Activated T-cell treated with anti-CD3 and anti-CD28 coated beads, Interleukin-2, amount 50 U/mL, for 72 hours (primary cell): Measurements from ENCODE around the gene SLIT3. TPM values are rescaled to one million over a fixed set of nuclear protein-coding genes. Genes with fewer than 3 reads are reported as not detected.

ENCODE experiments used
- ATAC-seq, 2 donors: fragments of 150-1000 bp; cut with Tn5 transposase; replicated peaks in 1 of 2; 2 replicates each; pipeline ENCODE4 v1.10.0; 2021; ENCODE audit warnings: moderate library complexity in 2 of 2, mild to moderate bottlenecking in 1 of 2
- DNase-seq, 2 donors: peaks; one replicate each; pipeline ENCODE4 v3.0.0; 2021 to 2022; ENCODE audit warnings: mixed read lengths in 1 of 2
- H3K27ac Mint-ChIP-seq: one replicate; pipeline ENCODE4 v1.8.0; 2022; ENCODE audit warnings: mild to moderate bottlenecking, moderate library complexity, mixed read lengths
- H3K27me3 Mint-ChIP-seq: one replicate; pipeline ENCODE4 v1.8.0; 2022; ENCODE audit warnings: low read depth, mixed read lengths
- H3K36me3 Mint-ChIP-seq, 2 donors: one replicate each; pipeline ENCODE4 v1.8.0; 2022; ENCODE audit warnings: mixed read lengths in 2 of 2, mild to moderate bottlenecking in 1 of 2; ENCODE audit not compliant: insufficient read depth in 2 of 2
- H3K4me1 Mint-ChIP-seq: one replicate; pipeline ENCODE4 v1.8.0; 2022; ENCODE audit warnings: low read depth, mixed read lengths
- H3K4me3 Mint-ChIP-seq, 2 donors: one replicate each; pipeline ENCODE4 v1.8.0; 2022; ENCODE audit warnings: mild to moderate bottlenecking in 2 of 2, mixed read lengths in 2 of 2, moderate library complexity in 2 of 2
- H3K9me3 Mint-ChIP-seq, 2 donors: one replicate each; pipeline ENCODE4 v1.8.0; 2022; ENCODE audit warnings: mixed read lengths in 2 of 2
- total RNA-seq, 2 donors: library from RNA; stranded (reverse); gene quantifications; one replicate each; pipeline ENCODE4 v1.2.3, GENCODE V29; 2022

The SLIT3 gene
- total RNA-seq, 2 donors from 2014 or later = 1.7 to 3.1 TPM

- H3K4me1 Mint-ChIP-seq = no peaks in the 10 kb centered on the region
- DNase-seq = no peak
- no peaks in the 10 kb centered on the region for H3K9me3 Mint-ChIP-seq
- no peaks in the 10 kb centered on the region for H3K36me3 Mint-ChIP-seq
- ATAC-seq = no peak
- no peak overlapping the region for H3K4me3 Mint-ChIP-seq
- peaks cover 17% of the 10 kb centered on the region for H3K27me3 Mint-ChIP-seq
- H3K27ac Mint-ChIP-seq = no peak overlapping the region
Observed at GRCh38 chr5:168663276-168664004, 637.5 kb downstream of the SLIT3 start.

GRCh38 chr5:168661593-168662485 lies 639.1 kb downstream of the SLIT3 start:
- ATAC-seq (no peak), DNase-seq (no peak)
- no peaks in the 10 kb centered on the region for H3K9me3 Mint-ChIP-seq
- no peak overlapping the region for H3K27ac Mint-ChIP-seq
- H3K4me3 Mint-ChIP-seq = no peak overlapping the region
- no peaks in the 10 kb centered on the region for H3K4me1 Mint-ChIP-seq
- no peaks in the 10 kb centered on the region for H3K36me3 Mint-ChIP-seq
- peaks cover 17% of the 10 kb centered on the region for H3K27me3 Mint-ChIP-seq

- DNase-seq (no peak), ATAC-seq (no peak)
- H3K4me1 Mint-ChIP-seq = no peaks in the 10 kb centered on the region
- H3K27me3 Mint-ChIP-seq = peaks cover 17% of the 10 kb centered on the region
- no peaks in the 10 kb centered on the region for H3K9me3 Mint-ChIP-seq
- no peaks in the 10 kb centered on the region for H3K36me3 Mint-ChIP-seq
- no peak overlapping the region for H3K4me3 Mint-ChIP-seq
- H3K27ac Mint-ChIP-seq = no peak overlapping the region
Observed at GRCh38 chr5:168660691-168661090, 640.2 kb downstream of the SLIT3 start.

- ATAC-seq = no peak
- Mint-ChIP-seq H3K9me3 (no peaks in the 10 kb centered on the region), H3K27ac (no peak overlapping the region), H3K27me3 (peaks cover 11% of the 10 kb centered on the region), H3K36me3 (no peaks in the 10 kb centered on the region), H3K4me3 (no peak overlapping the region), H3K4me1 (no peaks in the 10 kb centered on the region)
- DNase-seq = no peak
Observed at GRCh38 chr5:168659286-168659847, 641.6 kb downstream of the SLIT3 start.

- no peak for DNase-seq
- no peak for ATAC-seq
- H3K4me1 Mint-ChIP-seq = no peaks in the 10 kb centered on the region
- H3K27ac Mint-ChIP-seq = no peak overlapping the region
- H3K27me3 Mint-ChIP-seq = peaks cover 9% of the 10 kb centered on the region
- no peaks in the 10 kb centered on the region for H3K36me3 Mint-ChIP-seq
- no peaks in the 10 kb centered on the region for H3K9me3 Mint-ChIP-seq
- no peak overlapping the region for H3K4me3 Mint-ChIP-seq
Observed at GRCh38 chr5:168658394-168658793, 642.5 kb downstream of the SLIT3 start.

- Mint-ChIP-seq H3K9me3 (no peaks in the 10 kb centered on the region), H3K4me3 (no peak overlapping the region), H3K36me3 (no peaks in the 10 kb centered on the region), H3K27ac (no peak overlapping the region), H3K4me1 (no peaks in the 10 kb centered on the region), H3K27me3 (no peaks in the 10 kb centered on the region)
- DNase-seq (no peak), ATAC-seq (no peak)
Observed at GRCh38 chr5:168656633-168657032, 644.3 kb downstream of the SLIT3 start.

- Mint-ChIP-seq H3K4me3 (no peak overlapping the region), H3K36me3 (no peaks in the 10 kb centered on the region), H3K9me3 (no peaks in the 10 kb centered on the region), H3K27ac (no peak overlapping the region), H3K4me1 (no peaks in the 10 kb centered on the region), H3K27me3 (peaks cover 7% of the 10 kb centered on the region)
- ATAC-seq = no peak
- DNase-seq = no peak
Observed at GRCh38 chr5:168655316-168655715, 645.6 kb downstream of the SLIT3 start.

- Mint-ChIP-seq H3K9me3 (peaks cover 0 to 2% of the 10 kb centered on the region in 2 donors), H3K27ac (no peak overlapping the region), H3K27me3 (peaks cover 7% of the 10 kb centered on the region), H3K36me3 (no peaks in the 10 kb centered on the region), H3K4me1 (peaks cover 4% of the 10 kb centered on the region), H3K4me3 (no peak overlapping the region)
- ATAC-seq (no peak), DNase-seq (no peak)
Observed at GRCh38 chr5:168654211-168654721, 646.7 kb downstream of the SLIT3 start.

GRCh38 chr5:168653626-168654025 lies 647.3 kb downstream of the SLIT3 start:
- peaks cover 7% of the 10 kb centered on the region for H3K27me3 Mint-ChIP-seq
- DNase-seq = no peak
- H3K4me3 Mint-ChIP-seq = no peak overlapping the region
- peaks cover 6% of the 10 kb centered on the region for H3K4me1 Mint-ChIP-seq
- no peaks in the 10 kb centered on the region for H3K36me3 Mint-ChIP-seq
- peaks cover 0 to 3% of the 10 kb centered on the region in 2 donors for H3K9me3 Mint-ChIP-seq
- no peak for ATAC-seq
- H3K27ac Mint-ChIP-seq = no peak overlapping the region

GRCh38 chr5:168651648-168652047 lies 649.3 kb downstream of the SLIT3 start:
- H3K36me3 Mint-ChIP-seq = no peaks in the 10 kb centered on the region
- H3K27me3 Mint-ChIP-seq = peaks cover 7% of the 10 kb centered on the region
- peaks cover 0 to 3% of the 10 kb centered on the region in 2 donors for H3K9me3 Mint-ChIP-seq
- no peak overlapping the region for H3K4me3 Mint-ChIP-seq
- DNase-seq = no peak
- no peak for ATAC-seq
- peaks cover 6% of the 10 kb centered on the region for H3K4me1 Mint-ChIP-seq
- H3K27ac Mint-ChIP-seq = no peak overlapping the region

GRCh38 chr5:168649306-168649705 lies 651.6 kb downstream of the SLIT3 start:
- Mint-ChIP-seq H3K36me3 (peaks cover 2 to 3% of the 10 kb centered on the region in 2 donors), H3K4me3 (no peak overlapping the region), H3K27me3 (peaks cover 7% of the 10 kb centered on the region), H3K27ac (no peak overlapping the region), H3K4me1 (peaks cover 6% of the 10 kb centered on the region), H3K9me3 (peaks cover 3 to 7% of the 10 kb centered on the region in 2 donors)
- no peak for DNase-seq
- peak in 1 of 2 donors; percentile 32 for ATAC-seq

GRCh38 chr5:168648576-168648975 lies 652.4 kb downstream of the SLIT3 start:
- H3K9me3 Mint-ChIP-seq = peaks cover 3 to 7% of the 10 kb centered on the region in 2 donors
- no peak for ATAC-seq
- H3K4me1 Mint-ChIP-seq = peaks cover 6% of the 10 kb centered on the region
- peaks cover 7% of the 10 kb centered on the region for H3K27me3 Mint-ChIP-seq
- no peak overlapping the region for H3K4me3 Mint-ChIP-seq
- H3K27ac Mint-ChIP-seq = no peak overlapping the region
- peaks cover 2 to 3% of the 10 kb centered on the region in 2 donors for H3K36me3 Mint-ChIP-seq
- no peak for DNase-seq

GRCh38 chr5:168648016-168648415 lies 652.9 kb downstream of the SLIT3 start:
- DNase-seq = no peak

More at GRCh38 chr5:168648016-168648415, 652.9 kb downstream of the SLIT3 start:
- Mint-ChIP-seq H3K9me3 (peaks cover 3 to 7% of the 10 kb centered on the region in 2 donors), H3K36me3 (peaks cover 2 to 3% of the 10 kb centered on the region in 2 donors), H3K4me3 (no peak overlapping the region), H3K4me1 (peaks cover 6% of the 10 kb centered on the region), H3K27ac (no peak overlapping the region), H3K27me3 (peaks cover 7% of the 10 kb centered on the region)
- ATAC-seq = no peak
